K562 (cell line): ENCODE measurements around the gene MFSD6. TPM values are rescaled to one million over a fixed set of nuclear protein-coding genes. Genes with fewer than 3 reads are reported as not detected.

Source experiments
- ATF7 ChIP-seq: fragments of 450-650 bp; IDR thresholded peaks from 2 replicates; pipeline ENCODE4 v1.7.1; 2014; ENCODE audit warnings: mild to moderate bottlenecking, moderate library complexity
- EGR1 ChIP-seq: fragments of 450-650 bp; conservative IDR thresholded peaks from 2 replicates; pipeline ENCODE4 v1.6.1; 2017; ENCODE audit warnings: mild to moderate bottlenecking
- HMG20B ChIP-seq: fragments of 250-450 bp; sonication (Bioruptor Pico); IDR thresholded peaks from 2 replicates; pipeline ENCODE4 v1.5.0; 2021; ENCODE audit warnings: mild to moderate bottlenecking
- KDM1A ChIP-seq, 2 experiments: fragments of 450-650 bp; IDR thresholded peaks; 2 replicates each; pipeline ENCODE4 v1.6.1; 2016; ENCODE audit warnings: mild to moderate bottlenecking in 2 of 2
- L3MBTL2 ChIP-seq: fragments of 450-650 bp; IDR thresholded peaks from 2 replicates; pipeline ENCODE4 v1.6.1; 2016; ENCODE audit warnings: mild to moderate bottlenecking, moderate library complexity
- LEF1 ChIP-seq: fragments of 450-650 bp; IDR thresholded peaks from 2 replicates; pipeline ENCODE4 v1.6.1; 2016; ENCODE audit warnings: mild to moderate bottlenecking
- MTA2 ChIP-seq: fragments of 450-650 bp; IDR thresholded peaks from 2 replicates; pipeline ENCODE4 v1.6.1; 2016; ENCODE audit warnings: low read depth
- NFIC ChIP-seq: fragments of 450-650 bp; IDR thresholded peaks from 2 replicates; pipeline ENCODE4 v1.6.1; 2017; ENCODE audit warnings: mild to moderate bottlenecking, inconsistent platforms
- RCOR1 ChIP-seq, 2 experiments: IDR thresholded peaks; 2 replicates each; pipeline ENCODE4 v1.6.1; 2012; ENCODE audit warnings: low read depth in 2 of 2, low read length in 2 of 2, borderline replicate concordance in 1 of 2, improper control_type of control experiment in 1 of 2
- SMARCA4 ChIP-seq: fragments of 450-650 bp; IDR thresholded peaks from 2 replicates; pipeline ENCODE4 v1.6.1; 2016
- ZNF584 ChIP-seq: fragments of 200-800 bp; sonication (Bioruptor generic); IDR thresholded peaks from 2 replicates; pipeline ENCODE4 v1.6.1; 2016; ENCODE audit warnings: low read depth, mild to moderate bottlenecking, missing genetic modification characterization, missing compliant biosample characterization
- polyA plus RNA-seq, 8 experiments: library from polyadenylated mRNA; depleted of rRNA in 4 of 8; stranded (reverse) in 5 of 8; unstranded in 3 of 8; fragments of >200 nt; fragmentation: Nextera tagmentation in 2 of 8; fragmentation: Illumina TruSeq in 1 of 8; extraction: Ambion mirVana in 2 of 8; extraction: Trizol in 1 of 8; gene quantifications; 2 replicates each; pipeline versions ENCODE4 v1.2.1 to v1.2.3, GENCODE V29; 2011 to 2014; ENCODE audit warnings: inconsistent platforms in 1 of 8, missing spikeins in 1 of 8
- total RNA-seq, 7 experiments: library from RNA; depleted of rRNA in 6 of 7; stranded (reverse); fragments of >200 nt in 6 of 7; fragmentation: Illumina TruSeq in 2 of 7; extraction: Trizol in 2 of 7; gene quantifications; 2 replicates each; pipeline versions ENCODE4 v1.2.1 to v1.2.3, GENCODE V29; 2011 to 2021; ENCODE audit warnings: low replicate concordance in 1 of 7
- TF ChIP-seq, protein P1 (sequence below): sonication (generic); formaldehyde crosslinking; IDR thresholded peaks from 2 replicates; pipeline ENCODE4 v1.8.0; 2022; ENCODE audit warnings: mild to moderate bottlenecking, low read depth, missing genetic modification reagents
- TF ChIP-seq, protein P2 (sequence below): fragments of 450-650 bp; IDR thresholded peaks from 2 replicates; pipeline ENCODE4 v1.6.1; 2018; ENCODE audit not compliant: partially characterized antibody
- TF ChIP-seq, protein P3 (sequence below): sonication (generic); formaldehyde crosslinking; IDR thresholded peaks from 2 replicates; pipeline ENCODE4 v1.4.0; 2020; ENCODE audit warnings: mild to moderate bottlenecking, missing genetic modification reagents
- TF ChIP-seq, protein P4 (sequence below): sonication (generic); formaldehyde crosslinking; IDR thresholded peaks from 2 replicates; pipeline ENCODE4 v1.8.1; 2022; ENCODE audit warnings: missing genetic modification reagents
- TF ChIP-seq, protein P5 (sequence below), 2 experiments: fragments of 150-350 bp in 1 of 2; IDR thresholded peaks; 2 replicates each; pipeline ENCODE4 v1.6.1; 2012 to 2016; ENCODE audit warnings: low read depth in 2 of 2, low read length in 2 of 2, mild to moderate bottlenecking in 1 of 2, moderate library complexity in 1 of 2

MFSD6 gene
- total and polyA plus RNA-seq, 9 of the 15 experiments (the other 6 are each of a cell fraction or from before 2014, with no cell fraction given), result 1.1 to 7.9 (median 4.4) TPM

DNA sequence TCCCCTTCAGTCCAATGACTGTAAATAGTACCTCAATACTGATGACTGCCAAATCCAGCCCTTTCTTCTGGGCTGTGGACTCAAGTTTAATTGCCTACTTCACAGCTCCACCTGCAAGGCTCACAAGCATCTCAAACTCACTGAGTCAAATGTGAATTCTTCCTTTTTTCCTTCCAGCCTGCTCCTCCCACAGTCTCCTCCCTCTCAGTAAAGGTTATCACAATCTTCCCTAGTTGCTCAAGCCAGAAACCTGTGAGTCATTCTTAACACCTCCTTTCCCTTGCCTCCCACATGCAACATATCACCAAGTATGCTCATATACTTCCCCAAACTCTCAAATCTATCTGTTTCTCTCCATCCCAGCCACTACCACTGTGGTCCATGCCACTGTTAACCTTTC is 3.7 kb upstream of the MFSD6 start (continued):
- TF ChIP-seq, protein P1, sequence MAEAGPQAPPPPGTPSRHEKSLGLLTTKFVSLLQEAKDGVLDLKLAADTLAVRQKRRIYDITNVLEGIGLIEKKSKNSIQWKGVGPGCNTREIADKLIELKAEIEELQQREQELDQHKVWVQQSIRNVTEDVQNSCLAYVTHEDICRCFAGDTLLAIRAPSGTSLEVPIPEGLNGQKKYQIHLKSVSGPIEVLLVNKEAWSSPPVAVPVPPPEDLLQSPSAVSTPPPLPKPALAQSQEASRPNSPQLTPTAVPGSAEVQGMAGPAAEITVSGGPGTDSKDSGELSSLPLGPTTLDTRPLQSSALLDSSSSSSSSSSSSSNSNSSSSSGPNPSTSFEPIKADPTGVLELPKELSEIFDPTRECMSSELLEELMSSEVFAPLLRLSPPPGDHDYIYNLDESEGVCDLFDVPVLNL, result no peak
- TF ChIP-seq HMG20B (CRISPR knock-in tag) (no peak), MTA2 (0 out of 2 replicates have a peak, but pooled peaks have one; percentile 28), NFIC (peak; percentile 44), KDM1A (IDR thresholded peaks at IDR 0.05) (peak; percentile 66 to 74), L3MBTL2 (peak; percentile 92), ATF7 (peak; percentile 34; the same call in 1 of the 2 replicates), LEF1 (peak; percentile 46; the same call in 1 of the 2 replicates), SMARCA4 (peak; percentile 93), ZNF584 (CRISPR knock-in tag) (no peak), RCOR1 (IDR thresholded peaks at IDR 0.05; ENCODE audit: borderline replicate concordance in 1 of 2, low read depth in 2 of 2, low read length in 2 of 2) (peak in 1 of 2 experiments; percentile 87; a peak in 3 of 4 replicates), EGR1 (peak; percentile 68)
- TF ChIP-seq, protein P2, sequence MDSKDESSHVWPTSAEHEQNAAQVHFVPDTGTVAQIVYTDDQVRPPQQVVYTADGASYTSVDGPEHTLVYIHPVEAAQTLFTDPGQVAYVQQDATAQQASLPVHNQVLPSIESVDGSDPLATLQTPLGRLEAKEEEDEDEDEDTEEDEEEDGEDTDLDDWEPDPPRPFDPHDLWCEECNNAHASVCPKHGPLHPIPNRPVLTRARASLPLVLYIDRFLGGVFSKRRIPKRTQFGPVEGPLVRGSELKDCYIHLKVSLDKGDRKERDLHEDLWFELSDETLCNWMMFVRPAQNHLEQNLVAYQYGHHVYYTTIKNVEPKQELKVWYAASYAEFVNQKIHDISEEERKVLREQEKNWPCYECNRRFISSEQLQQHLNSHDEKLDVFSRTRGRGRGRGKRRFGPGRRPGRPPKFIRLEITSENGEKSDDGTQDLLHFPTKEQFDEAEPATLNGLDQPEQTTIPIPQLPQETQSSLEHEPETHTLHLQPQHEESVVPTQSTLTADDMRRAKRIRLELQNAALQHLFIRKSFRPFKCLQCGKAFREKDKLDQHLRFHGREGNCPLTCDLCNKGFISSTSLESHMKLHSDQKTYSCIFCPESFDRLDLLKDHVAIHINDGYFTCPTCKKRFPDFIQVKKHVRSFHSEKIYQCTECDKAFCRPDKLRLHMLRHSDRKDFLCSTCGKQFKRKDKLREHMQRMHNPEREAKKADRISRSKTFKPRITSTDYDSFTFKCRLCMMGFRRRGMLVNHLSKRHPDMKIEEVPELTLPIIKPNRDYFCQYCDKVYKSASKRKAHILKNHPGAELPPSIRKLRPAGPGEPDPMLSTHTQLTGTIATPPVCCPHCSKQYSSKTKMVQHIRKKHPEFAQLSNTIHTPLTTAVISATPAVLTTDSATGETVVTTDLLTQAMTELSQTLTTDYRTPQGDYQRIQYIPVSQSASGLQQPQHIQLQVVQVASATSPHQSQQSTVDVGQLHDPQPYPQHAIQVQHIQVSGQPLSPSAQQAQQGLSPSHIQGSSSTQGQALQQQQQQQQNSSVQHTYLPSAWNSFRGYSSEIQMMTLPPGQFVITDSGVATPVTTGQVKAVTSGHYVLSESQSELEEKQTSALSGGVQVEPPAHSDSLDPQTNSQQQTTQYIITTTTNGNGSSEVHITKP, result peak; percentile 8
- TF ChIP-seq, protein P3, sequence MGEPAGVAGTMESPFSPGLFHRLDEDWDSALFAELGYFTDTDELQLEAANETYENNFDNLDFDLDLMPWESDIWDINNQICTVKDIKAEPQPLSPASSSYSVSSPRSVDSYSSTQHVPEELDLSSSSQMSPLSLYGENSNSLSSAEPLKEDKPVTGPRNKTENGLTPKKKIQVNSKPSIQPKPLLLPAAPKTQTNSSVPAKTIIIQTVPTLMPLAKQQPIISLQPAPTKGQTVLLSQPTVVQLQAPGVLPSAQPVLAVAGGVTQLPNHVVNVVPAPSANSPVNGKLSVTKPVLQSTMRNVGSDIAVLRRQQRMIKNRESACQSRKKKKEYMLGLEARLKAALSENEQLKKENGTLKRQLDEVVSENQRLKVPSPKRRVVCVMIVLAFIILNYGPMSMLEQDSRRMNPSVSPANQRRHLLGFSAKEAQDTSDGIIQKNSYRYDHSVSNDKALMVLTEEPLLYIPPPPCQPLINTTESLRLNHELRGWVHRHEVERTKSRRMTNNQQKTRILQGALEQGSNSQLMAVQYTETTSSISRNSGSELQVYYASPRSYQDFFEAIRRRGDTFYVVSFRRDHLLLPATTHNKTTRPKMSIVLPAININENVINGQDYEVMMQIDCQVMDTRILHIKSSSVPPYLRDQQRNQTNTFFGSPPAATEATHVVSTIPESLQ (CRISPR knock-in tag), result no peak
- TF ChIP-seq, protein P4, sequence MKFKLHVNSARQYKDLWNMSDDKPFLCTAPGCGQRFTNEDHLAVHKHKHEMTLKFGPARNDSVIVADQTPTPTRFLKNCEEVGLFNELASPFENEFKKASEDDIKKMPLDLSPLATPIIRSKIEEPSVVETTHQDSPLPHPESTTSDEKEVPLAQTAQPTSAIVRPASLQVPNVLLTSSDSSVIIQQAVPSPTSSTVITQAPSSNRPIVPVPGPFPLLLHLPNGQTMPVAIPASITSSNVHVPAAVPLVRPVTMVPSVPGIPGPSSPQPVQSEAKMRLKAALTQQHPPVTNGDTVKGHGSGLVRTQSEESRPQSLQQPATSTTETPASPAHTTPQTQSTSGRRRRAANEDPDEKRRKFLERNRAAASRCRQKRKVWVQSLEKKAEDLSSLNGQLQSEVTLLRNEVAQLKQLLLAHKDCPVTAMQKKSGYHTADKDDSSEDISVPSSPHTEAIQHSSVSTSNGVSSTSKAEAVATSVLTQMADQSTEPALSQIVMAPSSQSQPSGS (CRISPR knock-in tag), result no peak
- TF ChIP-seq, protein P5, sequence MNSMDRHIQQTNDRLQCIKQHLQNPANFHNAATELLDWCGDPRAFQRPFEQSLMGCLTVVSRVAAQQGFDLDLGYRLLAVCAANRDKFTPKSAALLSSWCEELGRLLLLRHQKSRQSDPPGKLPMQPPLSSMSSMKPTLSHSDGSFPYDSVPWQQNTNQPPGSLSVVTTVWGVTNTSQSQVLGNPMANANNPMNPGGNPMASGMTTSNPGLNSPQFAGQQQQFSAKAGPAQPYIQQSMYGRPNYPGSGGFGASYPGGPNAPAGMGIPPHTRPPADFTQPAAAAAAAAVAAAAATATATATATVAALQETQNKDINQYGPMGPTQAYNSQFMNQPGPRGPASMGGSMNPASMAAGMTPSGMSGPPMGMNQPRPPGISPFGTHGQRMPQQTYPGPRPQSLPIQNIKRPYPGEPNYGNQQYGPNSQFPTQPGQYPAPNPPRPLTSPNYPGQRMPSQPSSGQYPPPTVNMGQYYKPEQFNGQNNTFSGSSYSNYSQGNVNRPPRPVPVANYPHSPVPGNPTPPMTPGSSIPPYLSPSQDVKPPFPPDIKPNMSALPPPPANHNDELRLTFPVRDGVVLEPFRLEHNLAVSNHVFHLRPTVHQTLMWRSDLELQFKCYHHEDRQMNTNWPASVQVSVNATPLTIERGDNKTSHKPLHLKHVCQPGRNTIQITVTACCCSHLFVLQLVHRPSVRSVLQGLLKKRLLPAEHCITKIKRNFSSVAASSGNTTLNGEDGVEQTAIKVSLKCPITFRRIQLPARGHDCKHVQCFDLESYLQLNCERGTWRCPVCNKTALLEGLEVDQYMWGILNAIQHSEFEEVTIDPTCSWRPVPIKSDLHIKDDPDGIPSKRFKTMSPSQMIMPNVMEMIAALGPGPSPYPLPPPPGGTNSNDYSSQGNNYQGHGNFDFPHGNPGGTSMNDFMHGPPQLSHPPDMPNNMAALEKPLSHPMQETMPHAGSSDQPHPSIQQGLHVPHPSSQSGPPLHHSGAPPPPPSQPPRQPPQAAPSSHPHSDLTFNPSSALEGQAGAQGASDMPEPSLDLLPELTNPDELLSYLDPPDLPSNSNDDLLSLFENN (IDR thresholded peaks at IDR 0.05; ENCODE audit: low read depth in 2 of 2, low read length in 2 of 2), result 0 out of 4 replicates have a peak, but pooled peaks of 1 of the 2 experiments have one; percentile 26
